ENCODE results near the gene KANSL3. TPM values are rescaled to one million over a fixed set of nuclear protein-coding genes. Genes with fewer than 3 reads are reported as not detected.

Gene KANSL3
- total RNA-seq, 1 experiment from 2014 or later: 32.7 TPM

GRCh38 chr2:96608469-96609455 lies 29.4 kb downstream of the KANSL3 start:
- DNase-seq (ENCODE audit: low spot score): peak; percentile 95

GRCh38 chr2:96604104-96604503 lies 34.0 kb downstream of the KANSL3 start:
- no peak for DNase-seq (ENCODE audit: low spot score)

- DNase-seq (ENCODE audit: low spot score): no peak
These were observed 35.7 kb downstream of the KANSL3 start for GRCh38 chr2:96602330-96602823.

GRCh38 chr2:96601382-96602292 lies 36.5 kb downstream of the KANSL3 start:
- no peak for DNase-seq (ENCODE audit: low spot score)

- no peak for DNase-seq (ENCODE audit: low spot score)
These were observed 38.2 kb downstream of the KANSL3 start for GRCh38 chr2:96599941-96600340.

DNA sequence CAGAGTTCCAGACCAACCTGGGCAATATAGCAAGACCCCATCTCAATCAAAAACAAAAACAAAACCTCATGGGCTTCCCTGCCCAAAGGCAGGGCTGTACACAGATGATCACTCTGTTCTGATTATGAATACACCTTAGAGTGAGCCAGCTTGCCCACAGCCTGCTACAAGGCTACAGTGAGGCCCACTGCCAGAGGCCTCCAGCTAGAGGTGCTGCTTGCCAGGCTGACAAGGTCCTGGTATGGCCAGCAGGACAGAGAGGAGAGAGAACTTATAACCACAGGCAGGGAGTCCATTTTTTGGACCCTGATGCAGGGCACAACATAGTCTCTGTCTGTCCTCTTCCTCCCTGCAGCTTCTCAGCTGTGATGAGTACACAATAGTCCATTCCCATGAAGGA lies 41.5 kb downstream of the KANSL3 start:
- no peak for DNase-seq (ENCODE audit: low spot score)

GRCh38 chr2:96594691-96595152 lies 43.4 kb downstream of the KANSL3 start:
- DNase-seq (ENCODE audit: low spot score): no peak

DNA sequence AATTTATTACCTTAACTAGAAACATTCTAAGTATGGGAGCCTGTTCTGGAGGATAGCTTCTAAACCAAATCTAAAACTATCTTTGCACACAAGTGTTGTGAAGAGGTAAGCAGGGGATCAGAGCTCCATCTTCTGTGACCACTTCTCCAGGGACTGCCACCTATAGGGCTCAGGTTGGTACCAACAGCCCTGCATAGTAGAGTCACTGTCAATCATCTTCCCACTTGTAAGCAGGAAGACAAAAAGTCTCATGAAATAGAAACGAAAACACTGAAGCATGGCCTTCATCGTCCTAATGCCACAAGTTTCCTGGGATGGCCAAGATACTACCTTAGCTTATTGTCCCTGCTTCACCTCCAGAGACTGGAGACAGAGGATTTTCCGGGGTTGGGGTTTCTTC lies 43.8 kb downstream of the KANSL3 start:
- DNase-seq (ENCODE audit: low spot score): no peak

- DNase-seq (ENCODE audit: low spot score): no peak
These were observed 46.6 kb downstream of the KANSL3 start for GRCh38 chr2:96591494-96591893.

GRCh38 chr2:96591054-96591453 lies 47.1 kb downstream of the KANSL3 start:
- no peak for DNase-seq (ENCODE audit: low spot score)

- DNase-seq (ENCODE audit: low spot score): no peak
These were observed 50.3 kb downstream of the KANSL3 start for GRCh38 chr2:96587843-96588242.

- no peak for DNase-seq (ENCODE audit: low spot score)
These were observed 54.1 kb downstream of the KANSL3 start for GRCh38 chr2:96584017-96584416.

GRCh38 chr2:96580771-96581170 lies 57.3 kb downstream of the KANSL3 start:
- DNase-seq (ENCODE audit: low spot score): no peak

GRCh38 chr2:96579422-96579821 lies 58.7 kb downstream of the KANSL3 start:
- DNase-seq (ENCODE audit: low spot score): no peak

DNA sequence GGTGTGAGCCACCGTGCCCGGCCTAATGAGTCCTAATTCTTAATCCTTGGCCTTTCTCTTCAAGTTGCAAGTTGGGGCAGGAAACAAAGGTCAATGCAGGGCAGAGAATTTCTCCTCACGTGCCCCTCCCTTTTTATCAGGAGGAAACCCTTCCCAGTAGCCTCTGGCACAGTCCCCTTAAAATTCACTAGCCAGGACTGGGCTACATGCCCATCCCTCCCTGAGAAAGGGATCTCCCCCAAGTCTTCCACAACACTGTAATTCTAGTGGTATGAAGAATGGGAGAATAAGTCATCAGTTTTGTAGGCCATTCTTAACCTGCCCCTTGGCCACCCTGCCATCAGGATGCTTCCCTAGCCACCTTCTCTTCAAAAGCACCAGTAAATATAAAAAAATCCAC lies 59.4 kb downstream of the KANSL3 start:
- no peak for DNase-seq (ENCODE audit: low spot score)

DNA sequence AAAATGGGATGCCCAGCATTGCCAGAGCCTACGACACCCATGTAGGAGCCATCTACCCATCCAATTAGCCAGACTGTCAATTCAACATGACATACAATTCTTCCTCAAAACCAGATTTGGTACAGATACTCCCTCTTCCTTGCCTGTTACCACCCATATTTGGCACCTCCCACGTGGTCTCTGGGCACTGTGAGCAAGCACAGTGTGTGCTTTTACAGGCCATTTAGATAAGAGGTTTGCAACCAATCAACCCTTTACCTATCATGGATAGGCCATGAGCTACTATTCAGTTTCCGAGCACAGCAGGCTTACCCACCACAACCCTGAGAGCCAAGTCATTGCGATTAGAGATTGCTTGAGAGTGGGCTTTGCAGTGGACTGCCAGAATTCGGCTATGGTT lies 60.6 kb downstream of the KANSL3 start:
- DNase-seq (ENCODE audit: low spot score): no peak

DNA sequence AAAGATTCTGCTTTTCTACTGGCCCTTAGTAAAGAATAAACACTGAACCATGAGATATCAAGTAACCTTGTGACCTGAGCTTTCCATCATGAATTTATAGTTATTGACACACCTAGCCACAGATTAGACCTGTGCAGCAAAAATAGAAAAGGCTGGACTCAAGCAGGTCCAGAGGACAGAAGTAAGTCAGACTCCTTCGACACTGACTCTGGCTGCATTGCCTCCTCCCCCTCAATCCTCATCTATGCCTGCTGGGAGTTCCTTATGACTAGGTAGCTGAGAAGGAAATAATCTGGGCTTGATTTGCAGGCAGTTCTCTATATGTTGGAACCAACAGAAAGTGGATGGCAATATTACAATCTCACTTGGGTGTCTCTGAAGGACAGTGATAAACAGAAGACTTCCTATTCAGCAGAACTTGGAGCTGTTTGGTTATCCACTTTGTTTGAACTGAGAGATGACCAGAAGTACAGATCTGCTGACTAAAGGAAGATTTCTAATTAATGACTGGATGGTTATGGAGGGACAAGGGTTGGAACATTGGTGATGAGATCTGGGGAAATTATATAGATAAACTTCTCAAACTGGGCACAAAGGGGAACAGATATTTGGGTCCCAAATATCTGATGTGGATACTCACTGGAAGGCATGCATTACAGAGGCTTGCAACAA lies 62.2 kb downstream of the KANSL3 start:
- DNase-seq (ENCODE audit: low spot score): no peak

- DNase-seq (ENCODE audit: low spot score): no peak
These were observed 63.7 kb downstream of the KANSL3 start for GRCh38 chr2:96574364-96574763.

DNA sequence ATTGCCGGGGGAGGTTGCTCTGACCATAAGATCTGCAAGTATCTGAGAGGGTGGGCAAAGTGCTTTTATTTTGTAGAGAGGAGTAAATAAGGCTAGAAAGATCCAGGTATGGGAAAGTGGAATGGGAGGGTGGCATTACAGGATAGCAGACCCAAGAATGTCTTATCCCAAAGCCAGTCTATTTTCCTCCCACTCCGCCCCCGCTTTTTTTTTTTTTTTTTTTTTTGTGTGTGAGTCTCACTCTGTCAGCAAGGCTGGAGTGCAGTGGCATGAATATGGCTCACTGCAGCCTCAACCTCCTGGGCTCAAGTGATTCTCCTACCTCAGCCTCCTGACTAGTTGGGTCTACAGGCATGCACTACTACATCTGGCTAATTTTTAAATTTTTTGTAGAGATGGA lies 70.0 kb downstream of the KANSL3 start:
- no peak for DNase-seq (ENCODE audit: low spot score)

- DNase-seq (ENCODE audit: low spot score): no peak
These were observed 73.0 kb downstream of the KANSL3 start for GRCh38 chr2:96565111-96565510.

GRCh38 chr2:96564563-96564962 lies 73.5 kb downstream of the KANSL3 start:
- no peak for DNase-seq (ENCODE audit: low spot score)

- no peak for DNase-seq (ENCODE audit: low spot score)
These were observed 74.1 kb downstream of the KANSL3 start for GRCh38 chr2:96564026-96564425.
